OCI-LY7 (cell line): ENCODE data around the gene CSNK2A1. TPM values are rescaled to one million over a fixed set of nuclear protein-coding genes. Genes with fewer than 3 reads are reported as not detected.

ENCODE experiments used
- Bru-seq: library from RNA; stranded (reverse); fragments of 400-500 nt; gene quantifications from one replicate; lab custom pipeline; 2021; lab: Mats Ljungman, UMichigan
- BruChase-seq, 2 experiments: library from RNA; stranded (reverse); fragments of 400-500 nt; gene quantifications; one replicate each; lab custom pipeline; 2021; lab: Mats Ljungman, UMichigan
- BruUV-seq: library from RNA; stranded (reverse); fragments of 400-500 nt; replicated peaks from 2 replicates; lab custom pipeline; 2021; lab: Mats Ljungman, UMichigan
- CTCF ChIA-PET: fragments of 300-600 bp; sonication (Branson Sonifier 250); formaldehyde crosslinking; loops from one replicate; lab custom pipeline; 2022; ENCODE audit warnings: antibody characterized with exemption; ENCODE audit not compliant: unreplicated experiment; lab: Charles Lee
- POLR2A ChIA-PET: fragments of 300-600 bp; sonication (Branson Sonifier 250); formaldehyde crosslinking; loops from one replicate; lab custom pipeline; 2022; ENCODE audit warnings: antibody characterized with exemption; lab: Charles Lee
- DNase-seq: peaks from one replicate; pipeline ENCODE4 v3.0.0-alpha.2; 2015; ENCODE audit warnings: low spot score
- H2AFZ ChIP-seq: fragments of 200-600 bp; sonication (generic), shearing (Covaris generic); 2 replicates; pipeline ENCODE4 v1.6.1; 2014; ENCODE audit warnings: mild to moderate bottlenecking, antibody characterized with exemption, low read length, moderate library complexity
- H3K27ac ChIP-seq: fragments of 200-600 bp; sonication (generic); 2 replicates; pipeline ENCODE4 v1.5.1; 2014; ENCODE audit warnings: mixed run types, low read depth, mild to moderate bottlenecking, moderate library complexity, low read length, inconsistent platforms; ENCODE audit not compliant: poor library complexity, severe bottlenecking
- H3K36me3 ChIP-seq: fragments of 200-600 bp; sonication (generic); 2 replicates; pipeline ENCODE4 v1.6.1; 2014; ENCODE audit warnings: mild to moderate bottlenecking, antibody characterized with exemption, low read length, moderate library complexity, mixed read lengths; ENCODE audit not compliant: insufficient read depth
- H3K4me1 ChIP-seq: fragments of 200-600 bp; sonication (generic); 2 replicates; pipeline ENCODE4 v1.5.1; 2014; ENCODE audit warnings: mild to moderate bottlenecking, low read length; ENCODE audit not compliant: insufficient read depth, poor library complexity, severe bottlenecking
- H3K4me2 ChIP-seq: fragments of 200-600 bp; sonication (generic); 2 replicates; pipeline ENCODE4 v1.6.1; 2014; ENCODE audit warnings: mild to moderate bottlenecking, low read length
- H3K4me3 ChIP-seq: fragments of 200-600 bp; sonication (generic); 2 replicates; pipeline ENCODE4 v1.5.1; 2014; ENCODE audit warnings: mild to moderate bottlenecking, low read depth, low read length; ENCODE audit not compliant: poor library complexity, severe bottlenecking
- H3K79me2 ChIP-seq: fragments of 200-600 bp; sonication (generic); 2 replicates; pipeline ENCODE4 v1.6.1; 2016; ENCODE audit warnings: low read depth, mild to moderate bottlenecking, low read length, moderate library complexity, mixed read lengths; ENCODE audit not compliant: insufficient read depth
- H3K9me2 ChIP-seq: fragments of 200-600 bp; sonication (generic); 2 replicates; pipeline ENCODE4 v1.6.1; 2016; ENCODE audit warnings: mild to moderate bottlenecking, low read length, mixed read lengths; ENCODE audit not compliant: insufficient read depth
- H3K9me3 ChIP-seq: fragments of 200-600 bp; sonication (generic); 2 replicates; pipeline ENCODE4 v1.6.1; 2014; ENCODE audit warnings: mild to moderate bottlenecking, mixed run types, low read length, mixed read lengths
- H4K20me1 ChIP-seq: fragments of 200-600 bp; sonication (generic); 2 replicates; pipeline ENCODE4 v1.6.1; 2014; ENCODE audit warnings: mild to moderate bottlenecking, antibody characterized with exemption, low read length, moderate library complexity, mixed read lengths; ENCODE audit not compliant: insufficient read depth
- CTCF ChIP-seq: fragments of 200-600 bp; sonication (generic); conservative IDR thresholded peaks from 2 replicates; pipeline ENCODE4 v1.5.1; 2014; ENCODE audit warnings: mild to moderate bottlenecking, antibody characterized with exemption, low read length, moderate library complexity, mixed read lengths
- EZH2phosphoT487 ChIP-seq: fragments of 200-600 bp; sonication (generic); IDR thresholded peaks from 2 replicates; pipeline ENCODE4 v1.6.1; 2018; ENCODE audit warnings: low read depth, borderline replicate concordance, mild to moderate bottlenecking, mixed run types, antibody characterized with exemption, low read length, moderate library complexity, mixed read lengths
- intact Hi-C: fragments of 100-400 bp; cut with micrococcal nuclease; formaldehyde crosslinking; loops from one replicate; pipeline ENCODE4 v1.10.0; 2022; ENCODE audit not compliant: unreplicated experiment
- long read RNA-seq: library from polyadenylated mRNA; stranded (forward); transcript quantifications from one replicate; pipeline ENCODE4 v2.0.0, GENCODE V29; 2022
- total RNA-seq, 2 experiments: library from RNA; depleted of rRNA in 1 of 2; stranded (reverse); fragments of >200 nt in 1 of 2; shearing (Covaris generic) in 1 of 2; gene quantifications; 2 replicates each; pipeline ENCODE4 v1.2.3, GENCODE V29; 2014 to 2022

The CSNK2A1 gene
- total RNA-seq (2014; rRNA removed; shearing (Covaris generic)) (69.8 and 90.8 TPM in 2 replicates), total RNA-seq (2022) (164 and 174 TPM in 2 replicates), Bru-seq, nascent RNA (percentile 91 among the genes with signal in this experiment), BruChase-seq, experiment 1, labeled RNA remaining after a 6-hour chase (percentile 93 among the genes with signal in this experiment), BruChase-seq, experiment 2, labeled RNA remaining after a 2-hour chase (percentile 92 among the genes with signal in this experiment)
- long read RNA-seq, full-length matches to known transcripts, result 162 of 191 reads
- long read RNA-seq, partial matches to known transcripts, result 4 of 191 reads
- long read RNA-seq, other reads (novel, unspliced or antisense), result 25 of 191 reads

GRCh38 chr20:543369-544152, at the start of gene CSNK2A1:
TSS of gene CSNK2A1 (minus strand) at chr20:543790. CDS start at chr20:508551, 35,239 bp downstream.
- Histone ChIP-seq H4K20me1 (peaks cover 20% of the 10 kb centered on the region), H3K79me2 (peaks cover 49% of the 10 kb centered on the region), H3K4me3 (peak within 1 kb of the TSS; percentile 89), H3K9me3 (peaks cover 10% of the 10 kb centered on the region; the same call in 1 of the 2 replicates), H2AFZ (peak within 1 kb of the TSS; percentile 93), H3K4me1 (peaks cover 29% of the 10 kb centered on the region), H3K27ac (peak within 1 kb of the TSS; percentile 68), H3K9me2 (no peaks in the 10 kb centered on the region), H3K4me2 (peak within 1 kb of the TSS; percentile 77), H3K36me3 (peaks cover 36% of the 10 kb centered on the region)
- TF ChIP-seq EZH2phosphoT487 (no peak), CTCF (no peak)
- DNase-seq, result peak; percentile 98
- ChIA-PET CTCF (interaction anchor here (2.0 kb wide), 1 partner anchor 102 kb away, joined by 10 read pairs; no protein-coding TSS in a partner anchor), POLR2A (interaction anchor here (0.6 to 3.5 kb wide), 5 partner anchors 8 to 177 kb away, joined by 3 to 12 read pairs (median 5); no protein-coding TSS in a partner anchor)
- intact Hi-C loops, result loop anchor here (5.0 to 10.0 kb wide), 2 partner anchors 104 to 571 kb away; partner anchors contain the start of gene PSMF1
- BruUV-seq, result no TSS peak

- CTCF ChIA-PET, result interaction anchor here (0.7 kb wide), 1 partner anchor 8 kb away, joined by 3 read pairs; no protein-coding TSS in a partner anchor
- intact Hi-C loops, result no loop called here
Observed at GRCh38 chr20:592506-592905, 48.9 kb upstream of the CSNK2A1 start.

More at GRCh38 chr20:592506-592905, 48.9 kb upstream of the CSNK2A1 start:
- Histone ChIP-seq H3K9me2 (no peaks in the 10 kb centered on the region), H3K9me3 (no peaks in the 10 kb centered on the region), H3K36me3 (no peaks in the 10 kb centered on the region), H3K4me2 (no peak overlapping the region), H3K4me1 (no peaks in the 10 kb centered on the region), H4K20me1 (no peaks in the 10 kb centered on the region), H2AFZ (no peak overlapping the region), H3K27ac (no peak overlapping the region), H3K4me3 (no peak overlapping the region), H3K79me2 (no peaks in the 10 kb centered on the region)
- BruUV-seq, result no TSS peak
- POLR2A ChIA-PET, result no interaction called here
- no peak for DNase-seq
- TF ChIP-seq EZH2phosphoT487, result no peak
- no peak for TF ChIP-seq CTCF
